Lower leg skin (tissue), 4 donors: ENCODE data around the gene DUSP10. TPM values are rescaled to one million over a fixed set of nuclear protein-coding genes. Genes with fewer than 3 reads are reported as not detected.

Experiments
- DNase-seq, 2 donors: peaks; one replicate each; pipeline ENCODE4 v3.0.0-alpha.2; 2019; ENCODE audit warnings: low spot score in 2 of 2
- H3K4me3 ChIP-seq: fragments of 200-600 bp; sonication (generic); 2 replicates; pipeline ENCODE4 v1.5.1; 2017; ENCODE audit warnings: mild to moderate bottlenecking, low read depth; ENCODE audit not compliant: poor library complexity, severe bottlenecking
- POLR2A ChIP-seq, 2 donors: fragments of 450-650 bp; IDR thresholded peaks; one replicate each; pipeline ENCODE4 v1.6.1; 2016 to 2017; ENCODE audit warnings: antibody characterized with exemption in 2 of 2, mild to moderate bottlenecking in 1 of 2, moderate library complexity in 1 of 2
- WGBS, 2 donors: methylation state at CpG; one replicate each; pipeline ENCODE4 v1.1.5; 2018; 5-methylcytosine and 5-hydroxymethylcytosine counted together
- intact Hi-C: fragments of 100-400 bp; cut with DNase I; formaldehyde crosslinking; loops from one replicate; pipeline ENCODE4 v1.15.0; 2023; ENCODE audit warnings: low total_unique reads
- total RNA-seq, 4 donors: library from RNA; depleted of rRNA; stranded (reverse); fragments of >200 nt; gene quantifications; one replicate each; pipeline ENCODE4 v1.1.0, GENCODE V29; 2016
- TF ChIP-seq, protein P1 (sequence below), 3 donors: fragments of 450-650 bp; IDR thresholded peaks; one replicate each; pipeline ENCODE4 v1.5.1; 2016; ENCODE audit warnings: antibody characterized with exemption in 3 of 3, mild to moderate bottlenecking in 3 of 3, moderate library complexity in 2 of 3

DUSP10 gene
- total RNA-seq, 4 donors from 2014 or later = 11.8 to 20.9 (median 14.6) TPM

DNA sequence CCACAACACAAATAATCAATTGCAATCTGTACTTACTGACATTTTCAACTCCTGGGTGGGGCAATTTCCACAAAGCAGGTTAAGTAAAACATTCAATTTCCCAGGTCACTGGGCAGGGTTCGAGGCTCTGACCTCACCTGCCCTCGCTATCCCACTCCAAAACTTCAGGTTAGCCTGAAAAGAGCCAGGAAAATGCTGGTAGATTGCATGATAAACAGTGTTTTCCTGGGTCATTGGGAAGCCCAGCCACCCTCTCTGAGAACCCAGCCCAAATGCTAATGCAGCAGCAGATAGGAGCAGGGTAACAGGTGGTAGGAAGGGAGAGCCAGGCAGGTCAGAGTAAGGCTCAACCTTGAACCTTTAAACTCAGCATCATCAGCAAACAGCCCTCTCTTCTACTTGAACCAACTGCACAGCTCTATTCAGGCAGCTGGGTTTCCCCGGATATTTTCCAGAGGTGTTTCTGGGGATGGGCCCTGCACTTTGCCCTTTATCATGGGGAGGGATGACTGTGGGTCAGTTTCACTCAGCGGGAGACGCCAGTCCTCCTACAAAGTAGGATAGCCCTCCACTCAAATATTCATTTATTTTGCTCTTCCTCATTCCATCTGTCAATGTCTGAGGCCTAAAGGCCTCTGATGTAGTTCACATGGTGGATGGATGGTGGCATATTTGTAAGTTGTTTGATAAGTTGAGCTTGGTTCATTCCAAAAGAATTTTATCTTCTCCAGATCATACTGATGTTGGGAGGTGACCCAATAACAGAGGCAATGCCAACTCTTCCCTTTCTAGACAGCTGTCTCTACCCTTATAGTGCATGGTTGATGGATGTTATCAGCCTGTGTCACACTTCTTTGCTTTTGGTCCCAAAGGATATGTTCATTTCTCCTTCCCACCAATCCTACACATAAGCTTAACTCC is 65.7 kb downstream of the DUSP10 start:
- TF ChIP-seq, protein P1, sequence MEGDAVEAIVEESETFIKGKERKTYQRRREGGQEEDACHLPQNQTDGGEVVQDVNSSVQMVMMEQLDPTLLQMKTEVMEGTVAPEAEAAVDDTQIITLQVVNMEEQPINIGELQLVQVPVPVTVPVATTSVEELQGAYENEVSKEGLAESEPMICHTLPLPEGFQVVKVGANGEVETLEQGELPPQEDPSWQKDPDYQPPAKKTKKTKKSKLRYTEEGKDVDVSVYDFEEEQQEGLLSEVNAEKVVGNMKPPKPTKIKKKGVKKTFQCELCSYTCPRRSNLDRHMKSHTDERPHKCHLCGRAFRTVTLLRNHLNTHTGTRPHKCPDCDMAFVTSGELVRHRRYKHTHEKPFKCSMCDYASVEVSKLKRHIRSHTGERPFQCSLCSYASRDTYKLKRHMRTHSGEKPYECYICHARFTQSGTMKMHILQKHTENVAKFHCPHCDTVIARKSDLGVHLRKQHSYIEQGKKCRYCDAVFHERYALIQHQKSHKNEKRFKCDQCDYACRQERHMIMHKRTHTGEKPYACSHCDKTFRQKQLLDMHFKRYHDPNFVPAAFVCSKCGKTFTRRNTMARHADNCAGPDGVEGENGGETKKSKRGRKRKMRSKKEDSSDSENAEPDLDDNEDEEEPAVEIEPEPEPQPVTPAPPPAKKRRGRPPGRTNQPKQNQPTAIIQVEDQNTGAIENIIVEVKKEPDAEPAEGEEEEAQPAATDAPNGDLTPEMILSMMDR (IDR thresholded peaks at IDR 0.05) = no peak
- no peak for TF ChIP-seq POLR2A (IDR thresholded peaks at IDR 0.05)
- DNase-seq = no peak
- 85 to 96% methylated on average over 5 of the region's 5 CpGs for WGBS, 2 donors
- intact Hi-C loops = no loop called here
- H3K4me3 ChIP-seq = no peak overlapping the region

DNA sequence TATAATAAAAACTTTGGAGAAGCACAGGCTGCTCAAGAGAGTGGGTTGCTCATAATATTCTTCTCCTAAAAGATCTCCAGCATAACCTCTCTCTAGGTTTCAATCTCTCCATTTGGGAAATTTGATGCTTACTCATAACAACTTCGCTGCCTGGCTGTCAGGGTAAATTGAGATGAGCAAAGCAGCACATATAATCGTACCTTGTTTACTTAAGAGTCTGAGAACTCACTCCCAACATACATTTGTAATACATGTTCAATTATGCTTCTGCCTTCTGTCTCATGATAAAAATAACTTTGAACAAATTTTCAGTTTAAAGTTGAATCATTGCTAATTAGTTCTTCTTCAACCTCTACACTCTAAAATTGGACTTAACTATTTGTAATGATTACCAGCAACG is 68.9 kb downstream of the DUSP10 start:
- no peak overlapping the region for H3K4me3 ChIP-seq
- TF ChIP-seq POLR2A (IDR thresholded peaks at IDR 0.05) = no peak
- TF ChIP-seq, protein P1 (IDR thresholded peaks at IDR 0.05) = no peak
- WGBS, 2 donors = 64 to 83% methylated on average over 3 of the region's 3 CpGs
- intact Hi-C loops = no loop called here
- DNase-seq = no peak

DNA sequence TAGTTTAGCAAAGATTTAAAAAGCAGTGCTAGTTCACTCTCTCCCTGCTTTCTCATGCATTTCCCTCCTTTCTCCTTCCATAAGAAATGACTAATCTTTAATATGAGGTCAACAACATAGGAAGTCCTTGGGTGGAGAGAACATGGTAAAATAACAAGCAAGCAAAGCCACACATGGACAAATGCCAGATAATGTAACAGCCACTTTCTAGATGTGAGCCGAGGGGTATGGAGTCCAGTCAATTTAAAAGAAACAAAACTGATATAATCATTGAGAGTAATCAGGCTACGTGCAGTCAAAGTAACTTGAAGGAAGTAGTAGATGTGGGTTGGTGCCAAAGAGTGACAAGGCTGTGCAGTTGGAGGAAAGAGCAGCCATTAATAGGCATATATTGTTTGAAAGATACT is 69.6 kb downstream of the DUSP10 start:
- no peak overlapping the region for H3K4me3 ChIP-seq
- TF ChIP-seq, protein P1 (IDR thresholded peaks at IDR 0.05) = no peak
- TF ChIP-seq POLR2A (IDR thresholded peaks at IDR 0.05) = no peak
- WGBS, 2 donors = 57 to 79% methylated on average over 2 of the region's 2 CpGs
- DNase-seq = no peak
- intact Hi-C loops = no loop called here

DNA sequence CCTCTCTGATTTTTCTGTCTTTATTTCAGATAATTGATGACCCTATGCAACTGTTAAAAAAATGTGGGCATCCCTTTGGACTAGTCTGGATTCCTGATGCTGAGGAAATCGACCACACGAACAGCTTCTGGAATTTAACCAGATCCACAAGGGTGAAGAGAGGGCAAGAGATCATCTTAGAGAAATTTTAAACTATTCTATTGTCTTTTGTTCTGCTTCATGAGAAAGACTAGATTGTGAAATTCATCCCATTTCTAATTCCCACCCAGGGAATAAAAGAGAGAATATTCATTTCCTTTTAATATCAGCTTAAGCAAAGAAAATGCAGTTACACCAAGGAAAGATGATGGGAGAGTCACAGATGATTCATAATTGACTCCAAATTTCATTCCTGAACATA is 71.8 kb downstream of the DUSP10 start:
- intact Hi-C loops = no loop called here
- DNase-seq = no peak
- 55 to 65% methylated on average over 2 of the region's 2 CpGs for WGBS, 2 donors
- TF ChIP-seq POLR2A (IDR thresholded peaks at IDR 0.05) = no peak
- TF ChIP-seq, protein P1 (IDR thresholded peaks at IDR 0.05) = no peak
- H3K4me3 ChIP-seq = no peak overlapping the region

DNA sequence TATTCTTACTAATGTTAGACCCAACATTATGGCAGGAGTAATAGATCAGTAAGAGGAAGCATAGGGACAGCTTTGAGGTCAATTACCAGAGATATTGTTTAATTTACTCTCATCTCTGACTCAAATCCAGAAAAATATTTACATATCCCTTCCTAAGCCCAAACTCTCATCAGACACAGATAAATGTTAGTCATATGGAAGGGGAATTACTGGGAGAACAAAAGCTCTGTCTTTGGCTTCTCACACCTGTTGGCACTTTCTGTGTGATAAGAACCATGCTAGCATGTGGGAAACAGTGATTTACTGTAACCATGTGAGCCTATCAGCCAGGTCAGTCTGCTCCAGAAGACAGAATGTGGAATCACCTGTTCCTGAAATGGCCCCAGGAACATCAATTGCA is 72.4 kb downstream of the DUSP10 start:
- DNase-seq = no peak
- H3K4me3 ChIP-seq = no peak overlapping the region
- intact Hi-C loops = no loop called here
- TF ChIP-seq, protein P1 (IDR thresholded peaks at IDR 0.05) = no peak
- TF ChIP-seq POLR2A (IDR thresholded peaks at IDR 0.05) = no peak
